ENCODE measurements around the gene PRTN3.
"Not testable (repeated sequence)": the region's sequence is repeated elsewhere in the genome, so short reads cannot be mapped to it uniquely, and the experiment has no call there.

The PRTN3 gene

GRCh38 chr19:852136-853013, 11.6 kb downstream of the PRTN3 start, which contains the start of gene ELANE:
Gene ELANE (plus strand): TSS chr19:852303. CDS start chr19:852329, 26 bp downstream.
- Histone ChIP-seq H2BK15ac (replicated peaks; ENCODE audit: low read depth) (no peak within 1 kb of the TSS), H3K9ac (ENCODE audit: low read length) (no peak within 1 kb of the TSS), H2BK5ac (ENCODE audit: low read length) (no peak within 1 kb of the TSS), H3K18ac (ENCODE audit: low read length) (no peak within 1 kb of the TSS), H4K5ac (ENCODE audit: low read length) (no peak within 1 kb of the TSS), H3K36me3 (ENCODE audit: control insufficient read depth, insufficient read depth, low read length) (no peaks in the 10 kb centered on the region), H3K4me3 (ENCODE audit: low read length) (no peak within 1 kb of the TSS), H4K8ac (ENCODE audit: low read depth, low read length) (no peak within 1 kb of the TSS), H2AK5ac (ENCODE audit: low read length) (no peak within 1 kb of the TSS), H3K27me3 (ENCODE audit: insufficient read depth, low read length, poor library complexity) (no peaks in the 10 kb centered on the region), H3K23ac (ENCODE audit: low read length) (no peak within 1 kb of the TSS), H3K4me2 (ENCODE audit: low read length) (no peak within 1 kb of the TSS), H3K4me1 (ENCODE audit: control insufficient read depth, low read depth, low read length) (no peaks in the 10 kb centered on the region), H3K79me2 (ENCODE audit: control insufficient read depth, insufficient read depth, low read length) (no peaks in the 10 kb centered on the region), H3K4ac (ENCODE audit: low read depth, low read length) (no peak within 1 kb of the TSS), H2BK120ac (ENCODE audit: low read depth, low read length) (no peak within 1 kb of the TSS), H3K79me1 (ENCODE audit: low read length) (no peaks in the 10 kb centered on the region), H3K56ac (ENCODE audit: low read length) (no peak within 1 kb of the TSS), H3K27ac (ENCODE audit: low read depth, low read length) (no peak within 1 kb of the TSS)
- WGBS (ENCODE audit: extremely low coverage, insufficient coverage, low lambda C conversion rate), result no CpG with 5 or more reads among the region's 55 CpGs
- no peak for DNase-seq

- Histone ChIP-seq H3K27me3 (ENCODE audit: insufficient read depth, low read length, poor library complexity) (no peaks in the 10 kb centered on the region), H3K36me3 (ENCODE audit: control insufficient read depth, insufficient read depth, low read length) (no peaks in the 10 kb centered on the region), H3K79me1 (ENCODE audit: low read length) (no peaks in the 10 kb centered on the region), H2BK120ac (ENCODE audit: low read depth, low read length) (no peak overlapping the region), H4K8ac (ENCODE audit: low read depth, low read length) (no peak overlapping the region), H3K27ac (ENCODE audit: low read depth, low read length) (no peak overlapping the region), H3K79me2 (ENCODE audit: control insufficient read depth, insufficient read depth, low read length) (no peaks in the 10 kb centered on the region), H3K4me3 (ENCODE audit: low read length) (no peak overlapping the region), H2BK5ac (ENCODE audit: low read length) (no peak overlapping the region), H3K56ac (ENCODE audit: low read length) (no peak overlapping the region), H4K5ac (ENCODE audit: low read length) (no peak overlapping the region), H3K18ac (ENCODE audit: low read length) (no peak overlapping the region), H3K4me2 (ENCODE audit: low read length) (no peak overlapping the region), H3K23ac (ENCODE audit: low read length) (no peak overlapping the region), H2BK15ac (replicated peaks; ENCODE audit: low read depth) (no peak overlapping the region), H3K9ac (ENCODE audit: low read length) (no peak overlapping the region), H2AK5ac (ENCODE audit: low read length) (no peak overlapping the region), H3K4me1 (ENCODE audit: control insufficient read depth, low read depth, low read length) (no peaks in the 10 kb centered on the region), H3K4ac (ENCODE audit: low read depth, low read length) (no peak overlapping the region)
- no CpG with 5 or more reads among the region's 67 CpGs for WGBS (ENCODE audit: extremely low coverage, insufficient coverage, low lambda C conversion rate)
- no peak for DNase-seq
Observed at GRCh38 chr19:853014-853585, 12.3 kb downstream of the PRTN3 start.

- not testable (repeated sequence) for H2BK120ac ChIP-seq (ENCODE audit: low read depth, low read length); H3K4me2 ChIP-seq (ENCODE audit: low read length); DNase-seq; H4K8ac ChIP-seq (ENCODE audit: low read depth, low read length); H3K56ac ChIP-seq (ENCODE audit: low read length); H3K9ac ChIP-seq (ENCODE audit: low read length); H2BK15ac ChIP-seq (replicated peaks; ENCODE audit: low read depth); H3K4me3 ChIP-seq (ENCODE audit: low read length); H3K36me3 ChIP-seq (ENCODE audit: control insufficient read depth, insufficient read depth, low read length); H3K27ac ChIP-seq (ENCODE audit: low read depth, low read length); H3K79me2 ChIP-seq (ENCODE audit: control insufficient read depth, insufficient read depth, low read length); H3K79me1 ChIP-seq (ENCODE audit: low read length); H3K4ac ChIP-seq (ENCODE audit: low read depth, low read length); H2AK5ac ChIP-seq (ENCODE audit: low read length); H4K5ac ChIP-seq (ENCODE audit: low read length); H2BK5ac ChIP-seq (ENCODE audit: low read length); H3K4me1 ChIP-seq (ENCODE audit: control insufficient read depth, low read depth, low read length); H3K23ac ChIP-seq (ENCODE audit: low read length); H3K27me3 ChIP-seq (ENCODE audit: insufficient read depth, low read length, poor library complexity); H3K18ac ChIP-seq (ENCODE audit: low read length)
- no CpG with 5 or more reads among the region's 17 CpGs for WGBS (ENCODE audit: extremely low coverage, insufficient coverage, low lambda C conversion rate)
Observed at GRCh38 chr19:853614-854220, 12.9 kb downstream of the PRTN3 start.

- H3K23ac ChIP-seq (ENCODE audit: low read length), result no peak overlapping the region
- H3K9ac ChIP-seq (ENCODE audit: low read length), result no peak overlapping the region
- H3K27ac ChIP-seq (ENCODE audit: low read depth, low read length), result no peak overlapping the region
- no peaks in the 10 kb centered on the region for H3K79me2 ChIP-seq (ENCODE audit: control insufficient read depth, insufficient read depth, low read length)
- no peak overlapping the region for H2BK15ac ChIP-seq (replicated peaks; ENCODE audit: low read depth)
- no peak overlapping the region for H3K4me2 ChIP-seq (ENCODE audit: low read length)
- H3K79me1 ChIP-seq (ENCODE audit: low read length), result no peaks in the 10 kb centered on the region
- H3K36me3 ChIP-seq (ENCODE audit: control insufficient read depth, insufficient read depth, low read length), result no peaks in the 10 kb centered on the region
- no peak for DNase-seq
- no peak overlapping the region for H4K8ac ChIP-seq (ENCODE audit: low read depth, low read length)
- H4K5ac ChIP-seq (ENCODE audit: low read length), result no peak overlapping the region
- no peak overlapping the region for H3K4ac ChIP-seq (ENCODE audit: low read depth, low read length)
- H3K4me1 ChIP-seq (ENCODE audit: control insufficient read depth, low read depth, low read length), result no peaks in the 10 kb centered on the region
- no CpG with 5 or more reads among the region's 6 CpGs for WGBS (ENCODE audit: extremely low coverage, insufficient coverage, low lambda C conversion rate)
- H3K27me3 ChIP-seq (ENCODE audit: insufficient read depth, low read length, poor library complexity), result no peaks in the 10 kb centered on the region
- no peak overlapping the region for H3K4me3 ChIP-seq (ENCODE audit: low read length)
- H3K56ac ChIP-seq (ENCODE audit: low read length), result no peak overlapping the region
- no peak overlapping the region for H2AK5ac ChIP-seq (ENCODE audit: low read length)
- no peak overlapping the region for H2BK5ac ChIP-seq (ENCODE audit: low read length)
- H2BK120ac ChIP-seq (ENCODE audit: low read depth, low read length), result no peak overlapping the region
- no peak overlapping the region for H3K18ac ChIP-seq (ENCODE audit: low read length)
Observed at GRCh38 chr19:854549-854948, 13.8 kb downstream of the PRTN3 start.

- Histone ChIP-seq H3K4ac (ENCODE audit: low read depth, low read length) (no peak overlapping the region), H3K4me3 (ENCODE audit: low read length) (no peak overlapping the region), H2BK120ac (ENCODE audit: low read depth, low read length) (no peak overlapping the region), H3K79me2 (ENCODE audit: control insufficient read depth, insufficient read depth, low read length) (no peaks in the 10 kb centered on the region), H2AK5ac (ENCODE audit: low read length) (no peak overlapping the region), H3K4me1 (ENCODE audit: control insufficient read depth, low read depth, low read length) (no peaks in the 10 kb centered on the region), H2BK15ac (replicated peaks; ENCODE audit: low read depth) (no peak overlapping the region), H3K4me2 (ENCODE audit: low read length) (no peak overlapping the region), H3K9ac (ENCODE audit: low read length) (no peak overlapping the region), H3K18ac (ENCODE audit: low read length) (no peak overlapping the region), H4K5ac (ENCODE audit: low read length) (no peak overlapping the region), H3K79me1 (ENCODE audit: low read length) (no peaks in the 10 kb centered on the region), H3K27me3 (ENCODE audit: insufficient read depth, low read length, poor library complexity) (peaks cover 4% of the 10 kb centered on the region), H3K27ac (ENCODE audit: low read depth, low read length) (no peak overlapping the region), H3K36me3 (ENCODE audit: control insufficient read depth, insufficient read depth, low read length) (no peaks in the 10 kb centered on the region), H3K23ac (ENCODE audit: low read length) (no peak overlapping the region), H2BK5ac (ENCODE audit: low read length) (no peak overlapping the region), H3K56ac (ENCODE audit: low read length) (no peak overlapping the region), H4K8ac (ENCODE audit: low read depth, low read length) (no peak overlapping the region)
- no CpG with 5 or more reads among the region's 12 CpGs for WGBS (ENCODE audit: extremely low coverage, insufficient coverage, low lambda C conversion rate)
- no peak for DNase-seq
Observed at GRCh38 chr19:855142-855541, 14.3 kb downstream of the PRTN3 start.

Measured in mesendoderm (in vitro differentiated cells).